ENCODE data around the gene NTPCR.

Gene NTPCR

GRCh38 chr1:232927830-232928505, 22.4 kb upstream of the NTPCR start:
- DNase-seq = no peak

GRCh38 chr1:232932486-232933425, 17.7 kb upstream of the NTPCR start:
- DNase-seq = no peak

- no peak for DNase-seq
Observed at GRCh38 chr1:232936941-232937340, 13.5 kb upstream of the NTPCR start.

- DNase-seq = no peak
Observed at GRCh38 chr1:232937741-232938375, 12.6 kb upstream of the NTPCR start.

GRCh38 chr1:232938926-232939325, 11.5 kb upstream of the NTPCR start:
- DNase-seq = no peak

GRCh38 chr1:232939748-232940147, 10.7 kb upstream of the NTPCR start:
- no peak for DNase-seq

- DNase-seq = no peak
Observed at GRCh38 chr1:232940262-232940661, 10.1 kb upstream of the NTPCR start.

GRCh38 chr1:232942413-232943294, 7.8 kb upstream of the NTPCR start:
- no peak for DNase-seq

- DNase-seq = no peak
Observed at GRCh38 chr1:232943679-232944252, 6.6 kb upstream of the NTPCR start.

- DNase-seq = no peak
Observed at GRCh38 chr1:232944347-232944746, 6.1 kb upstream of the NTPCR start.

- DNase-seq = no peak
Observed at GRCh38 chr1:232949636-232950196, 695 bp upstream of the NTPCR start.

GRCh38 chr1:232951180-232951579, 769 bp downstream of the NTPCR start:
- no peak for DNase-seq

- no peak for DNase-seq
Observed at GRCh38 chr1:232951605-232952004, 1.2 kb downstream of the NTPCR start.

GRCh38 chr1:232952514-232953499, 2.4 kb downstream of the NTPCR start:
- DNase-seq = no peak

GRCh38 chr1:232954594-232955365, 4.4 kb downstream of the NTPCR start:
- no peak for DNase-seq

- no peak for DNase-seq
Observed at GRCh38 chr1:232956081-232956480, 5.7 kb downstream of the NTPCR start.

- no peak for DNase-seq
Observed at GRCh38 chr1:232958067-232958466, 7.7 kb downstream of the NTPCR start.

GRCh38 chr1:232962761-232963745, 12.6 kb downstream of the NTPCR start:
- DNase-seq = no peak

GRCh38 chr1:232964601-232965000, 14.2 kb downstream of the NTPCR start:
- DNase-seq = no peak
